Tongue (tissue), 2 donors: ENCODE measurements around the gene LYPD5. TPM values are rescaled to one million over a fixed set of nuclear protein-coding genes. Genes with fewer than 3 reads are reported as not detected.
A peak's percentile ranks its signal among the peaks of the same experiment; 100 is the strongest.
"Not testable (repeated sequence)": the region's sequence is repeated elsewhere in the genome, so short reads cannot be mapped to it uniquely, and the experiment has no call there.

Source experiments
- DNase-seq: peaks from one replicate; pipeline ENCODE4 v3.0.0-alpha.2; 2015
- total RNA-seq: library from RNA; depleted of rRNA; stranded (reverse); fragments of >200 nt; gene quantifications from one replicate; pipeline ENCODE4 v1.2.3, GENCODE V29; 2014

LYPD5 gene
- total RNA-seq, 1 donor from 2014 or later = 1.6 TPM

GRCh38 chr19:43777163-43777695 is 25.0 kb downstream of the LYPD5 start:
- DNase-seq = peak; percentile 25

- no peak for DNase-seq
Measured at GRCh38 chr19:43776286-43776685, 26.0 kb downstream of the LYPD5 start.

GRCh38 chr19:43775299-43775890 is 26.9 kb downstream of the LYPD5 start:
- no peak for DNase-seq

GRCh38 chr19:43774940-43775258 is 27.3 kb downstream of the LYPD5 start:
- DNase-seq = not testable (repeated sequence)

GRCh38 chr19:43774103-43774939 is 27.9 kb downstream of the LYPD5 start:
- DNase-seq = peak; percentile 79

- no peak for DNase-seq
Measured at GRCh38 chr19:43773725-43774102, 28.5 kb downstream of the LYPD5 start.

GRCh38 chr19:43769256-43769655 is 33.0 kb downstream of the LYPD5 start:
- DNase-seq = no peak

- DNase-seq = no peak
Measured at GRCh38 chr19:43768273-43769050, 33.8 kb downstream of the LYPD5 start.

- no peak for DNase-seq
Measured at GRCh38 chr19:43767818-43768217, 34.4 kb downstream of the LYPD5 start.

GRCh38 chr19:43767316-43767715 is 34.9 kb downstream of the LYPD5 start:
- no peak for DNase-seq

- no peak for DNase-seq
Measured at GRCh38 chr19:43766755-43767043, 35.5 kb downstream of the LYPD5 start.

GRCh38 chr19:43765109-43765876 is 37.0 kb downstream of the LYPD5 start:
- DNase-seq = no peak

GRCh38 chr19:43764684-43765083 is 37.6 kb downstream of the LYPD5 start:
- DNase-seq = not testable (repeated sequence)

GRCh38 chr19:43763473-43763939 is 38.7 kb downstream of the LYPD5 start:
- no peak for DNase-seq

GRCh38 chr19:43762814-43763213 is 39.4 kb downstream of the LYPD5 start:
- no peak for DNase-seq

GRCh38 chr19:43760941-43761340 is 41.3 kb downstream of the LYPD5 start:
- no peak for DNase-seq

GRCh38 chr19:43759515-43759914 is 42.7 kb downstream of the LYPD5 start:
- no peak for DNase-seq

- peak; percentile 94 for DNase-seq
Measured at GRCh38 chr19:43755256-43755801, 46.9 kb downstream of the LYPD5 start.

GRCh38 chr19:43754503-43755255 is 47.6 kb downstream of the LYPD5 start, which contains the start of gene SMG9:
Gene SMG9 (minus strand): TSS chr19:43754962. CDS start chr19:43750741, 4,221 bp downstream.
- peak; percentile 100 for DNase-seq

GRCh38 chr19:43754253-43754502 is 48.1 kb downstream of the LYPD5 start:
- DNase-seq = no peak

- DNase-seq = no peak
Measured at GRCh38 chr19:43752287-43752875, 49.9 kb downstream of the LYPD5 start.
